Esophagus squamous epithelium (tissue), 4 donors: ENCODE data around the gene FOXK1.

Experiments used
- POLR2A ChIP-seq, 4 donors: fragments of 450-650 bp; IDR thresholded peaks; one replicate each; pipeline ENCODE4 v1.6.1; 2017; ENCODE audit warnings: antibody characterized with exemption in 4 of 4, mild to moderate bottlenecking in 4 of 4, moderate library complexity in 3 of 4
- TF ChIP-seq, protein P1 (sequence below), 6 experiments: fragments of 450-650 bp in 4 of 6; fragments of 200-600 bp in 2 of 6; sonication (generic) in 2 of 6; IDR thresholded peaks; one replicate each; pipeline ENCODE4 v1.5.1; 2016 to 2019; ENCODE audit warnings: antibody characterized with exemption in 6 of 6, mild to moderate bottlenecking in 4 of 6, moderate library complexity in 4 of 6

DNA sequence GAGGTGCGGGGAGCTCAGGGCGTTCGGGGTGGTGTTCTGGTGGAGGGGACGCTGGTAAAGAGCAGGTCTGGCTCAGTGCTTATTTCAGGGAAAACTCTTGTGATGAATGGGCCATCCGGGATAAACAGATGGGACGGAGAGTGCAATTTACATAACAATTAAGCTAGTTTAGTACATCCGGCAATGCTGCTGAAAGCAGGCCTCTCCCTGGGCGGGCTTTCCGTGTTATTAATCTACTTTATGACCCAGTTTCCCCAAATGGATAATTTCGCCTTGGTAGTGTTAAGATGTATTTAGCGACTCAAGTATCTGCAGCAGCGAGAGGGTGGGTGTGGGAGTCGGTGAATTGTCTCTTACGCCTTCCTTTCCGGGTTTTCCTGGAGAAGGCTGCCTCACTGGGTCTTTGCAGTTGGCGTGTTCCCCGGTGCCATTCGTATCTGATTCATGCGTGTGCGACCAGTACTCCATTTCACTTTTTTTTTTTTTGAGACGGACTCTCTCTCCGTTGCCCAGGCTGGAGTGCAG lies 25.2 kb downstream of the FOXK1 start:
- TF ChIP-seq, protein P1, sequence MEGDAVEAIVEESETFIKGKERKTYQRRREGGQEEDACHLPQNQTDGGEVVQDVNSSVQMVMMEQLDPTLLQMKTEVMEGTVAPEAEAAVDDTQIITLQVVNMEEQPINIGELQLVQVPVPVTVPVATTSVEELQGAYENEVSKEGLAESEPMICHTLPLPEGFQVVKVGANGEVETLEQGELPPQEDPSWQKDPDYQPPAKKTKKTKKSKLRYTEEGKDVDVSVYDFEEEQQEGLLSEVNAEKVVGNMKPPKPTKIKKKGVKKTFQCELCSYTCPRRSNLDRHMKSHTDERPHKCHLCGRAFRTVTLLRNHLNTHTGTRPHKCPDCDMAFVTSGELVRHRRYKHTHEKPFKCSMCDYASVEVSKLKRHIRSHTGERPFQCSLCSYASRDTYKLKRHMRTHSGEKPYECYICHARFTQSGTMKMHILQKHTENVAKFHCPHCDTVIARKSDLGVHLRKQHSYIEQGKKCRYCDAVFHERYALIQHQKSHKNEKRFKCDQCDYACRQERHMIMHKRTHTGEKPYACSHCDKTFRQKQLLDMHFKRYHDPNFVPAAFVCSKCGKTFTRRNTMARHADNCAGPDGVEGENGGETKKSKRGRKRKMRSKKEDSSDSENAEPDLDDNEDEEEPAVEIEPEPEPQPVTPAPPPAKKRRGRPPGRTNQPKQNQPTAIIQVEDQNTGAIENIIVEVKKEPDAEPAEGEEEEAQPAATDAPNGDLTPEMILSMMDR (IDR thresholded peaks at IDR 0.05) = no peak
- no peak for TF ChIP-seq POLR2A (IDR thresholded peaks at IDR 0.05)
